GM18951 (cell line): ENCODE results near the gene P2RY13.

Experiments used
- POLR2A ChIP-seq: IDR thresholded peaks from 4 replicates; pipeline ENCODE4 v1.6.1; 2011; ENCODE audit warnings: mild to moderate bottlenecking; ENCODE audit not compliant: insufficient read length, insufficient read depth; ENCODE audit errors: extremely low read depth
- in situ Hi-C: fragments of 300-500 bp; cut with MboI; formaldehyde crosslinking; loops from one replicate; pipeline ENCODE4 v1.12.0; 2022; ENCODE audit warnings: low sequenced_read_pairs, mixed read lengths, inconsistent platforms; ENCODE audit not compliant: unreplicated experiment

The P2RY13 gene

GRCh38 chr3:151297429-151297828, 31.9 kb downstream of the P2RY13 start:
- in situ Hi-C loops = loop anchor here (25.0 kb wide), 1 partner anchor 540 kb away; no protein-coding TSS in a partner anchor
- TF ChIP-seq POLR2A = no peak

- in situ Hi-C loops = loop anchor here (25.0 kb wide), 1 partner anchor 541 kb away; no protein-coding TSS in a partner anchor
- no peak for TF ChIP-seq POLR2A
Observed at GRCh38 chr3:151296226-151296625, 33.1 kb downstream of the P2RY13 start.

- no peak for TF ChIP-seq POLR2A
- in situ Hi-C loops = loop anchor here (25.0 kb wide), 1 partner anchor 544 kb away; no protein-coding TSS in a partner anchor
Observed at GRCh38 chr3:151293127-151293526, 36.2 kb downstream of the P2RY13 start.

GRCh38 chr3:151290673-151291072, 38.7 kb downstream of the P2RY13 start:
- TF ChIP-seq POLR2A = no peak
- in situ Hi-C loops = loop anchor here (25.0 kb wide), 1 partner anchor 547 kb away; no protein-coding TSS in a partner anchor

GRCh38 chr3:151289445-151289844, 39.9 kb downstream of the P2RY13 start:
- TF ChIP-seq POLR2A = no peak
- in situ Hi-C loops = loop anchor here (25.0 kb wide), 1 partner anchor 548 kb away; no protein-coding TSS in a partner anchor

GRCh38 chr3:151285940-151286339, 43.4 kb downstream of the P2RY13 start:
- TF ChIP-seq POLR2A = no peak
- in situ Hi-C loops = loop anchor here (25.0 kb wide), 1 partner anchor 551 kb away; no protein-coding TSS in a partner anchor

GRCh38 chr3:151283907-151284461, 45.4 kb downstream of the P2RY13 start:
- TF ChIP-seq POLR2A = no peak
- in situ Hi-C loops = loop anchor here (5.0 to 25.0 kb wide), 2 partner anchors 117 to 553 kb away; no protein-coding TSS in a partner anchor

GRCh38 chr3:151283387-151283786, 46.0 kb downstream of the P2RY13 start:
- TF ChIP-seq POLR2A = no peak
- in situ Hi-C loops = loop anchor here (5.0 to 25.0 kb wide), 2 partner anchors 116 to 554 kb away; no protein-coding TSS in a partner anchor

- in situ Hi-C loops = loop anchor here (5.0 to 25.0 kb wide), 2 partner anchors 116 to 554 kb away; no protein-coding TSS in a partner anchor
Observed at GRCh38 chr3:151282921-151283320, 46.4 kb downstream of the P2RY13 start.

GRCh38 chr3:151281671-151282324, 47.6 kb downstream of the P2RY13 start:
- in situ Hi-C loops = loop anchor here (5.0 to 25.0 kb wide), 2 partner anchors 114 to 556 kb away; no protein-coding TSS in a partner anchor
- TF ChIP-seq POLR2A = no peak

More at GRCh38 chr3:151282921-151283320, 46.4 kb downstream of the P2RY13 start:
- TF ChIP-seq POLR2A = no peak

GRCh38 chr3:151278230-151278629, 51.1 kb downstream of the P2RY13 start, which contains the start of gene P2RY14:
TSS of gene P2RY14 (minus strand) at chr3:151278542. CDS start at chr3:151214316, 64,226 bp downstream.
- in situ Hi-C loops = loop anchor here (5.0 to 25.0 kb wide), 2 partner anchors 51 to 559 kb away; no protein-coding TSS in a partner anchor
- TF ChIP-seq POLR2A = no peak

- in situ Hi-C loops = loop anchor here (5.0 to 25.0 kb wide), 2 partner anchors 49 to 561 kb away; no protein-coding TSS in a partner anchor
- no peak for TF ChIP-seq POLR2A
Observed at GRCh38 chr3:151276687-151277042, 52.7 kb downstream of the P2RY13 start.
